Thyroid gland (tissue), 4 donors: Measurements from ENCODE around the gene RADX.

Source experiments
- CTCF ChIP-seq, 6 experiments: fragments of 200-600 bp in 3 of 6; fragments of 450-650 bp in 3 of 6; sonication (generic) in 3 of 6; IDR thresholded peaks; one replicate each; pipeline ENCODE4 v1.5.1; 2016 to 2019; ENCODE audit warnings: antibody characterized with exemption in 6 of 6, mild to moderate bottlenecking in 2 of 6, inconsistent platforms in 1 of 6, moderate library complexity in 1 of 6
- POLR2A ChIP-seq, 2 donors: fragments of 450-650 bp; IDR thresholded peaks; one replicate each; pipeline ENCODE4 v1.6.1; 2017; ENCODE audit warnings: antibody characterized with exemption in 2 of 2, mild to moderate bottlenecking in 2 of 2, moderate library complexity in 1 of 2

DNA sequence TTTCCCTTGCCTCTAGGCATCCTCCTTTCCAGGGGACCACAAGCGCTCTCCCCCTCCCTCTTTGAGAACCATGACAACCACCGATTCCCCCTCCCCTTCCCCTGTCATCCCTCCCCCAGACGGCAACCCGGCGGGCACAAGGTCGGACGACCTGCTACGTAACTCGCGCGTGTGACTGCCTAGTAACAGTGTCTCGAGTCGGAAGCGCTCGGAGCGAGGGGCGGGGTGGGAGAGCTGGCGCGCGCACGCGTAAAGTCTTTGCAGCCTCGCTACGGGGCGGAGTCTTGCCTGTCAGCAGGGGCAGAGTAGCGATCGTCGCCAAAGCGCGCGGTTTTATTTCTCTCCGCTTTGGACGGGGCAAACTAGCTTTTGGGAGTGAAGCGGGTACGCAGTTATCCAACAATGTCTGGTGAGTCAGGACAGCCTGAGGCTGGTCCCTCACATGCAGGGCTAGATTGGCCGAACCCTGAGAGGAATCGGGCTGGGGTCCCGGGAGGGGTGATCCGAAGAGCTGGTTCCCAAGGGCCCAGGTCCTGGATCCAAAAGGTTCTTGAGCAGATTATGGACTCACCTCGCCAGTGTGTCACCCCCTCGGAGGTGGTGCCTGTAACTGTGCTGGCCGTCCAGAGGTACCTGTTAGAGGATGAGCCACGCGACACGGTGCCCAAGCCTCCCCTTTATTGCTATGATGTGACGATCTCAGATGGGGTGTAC lies at the start of gene RADX:
- TF ChIP-seq CTCF (IDR thresholded peaks at IDR 0.05) (no peak), POLR2A (IDR thresholded peaks at IDR 0.05) (peak in 1 of 2 donors; percentile 76)
